Measurements from ENCODE around the gene GLB1L2.
A peak's percentile ranks its signal among the peaks of the same experiment; 100 is the strongest.
"Not testable (repeated sequence)": the region's sequence is repeated elsewhere in the genome, so short reads cannot be mapped to it uniquely, and the experiment has no call there.

Gene GLB1L2
- 1.2 to 2.4 (median 1.9) reads per million in 4 donors for total RNA-seq

- peak; percentile 66 to 83 (median 73) for DNase-seq
Measured at GRCh38 chr11:134331354-134332188, at the start of gene GLB1L2. Gene GLB1L2, plus strand, starts transcription at chr11:134331988. Its CDS starts 74 bp downstream, at chr11:134332062.

- no peak for DNase-seq
Measured at GRCh38 chr11:134282121-134283045, 49.4 kb upstream of the GLB1L2 start.

- no peak for DNase-seq
Measured at GRCh38 chr11:134283461-134284230, 48.1 kb upstream of the GLB1L2 start.

GRCh38 chr11:134284349-134284748, 47.4 kb upstream of the GLB1L2 start:
- not testable (repeated sequence) for DNase-seq

- DNase-seq: no peak
Measured at GRCh38 chr11:134287561-134287960, 44.2 kb upstream of the GLB1L2 start.

- no peak for DNase-seq
Measured at GRCh38 chr11:134288486-134288885, 43.3 kb upstream of the GLB1L2 start.

- DNase-seq: no peak
Measured at GRCh38 chr11:134289167-134289566, 42.6 kb upstream of the GLB1L2 start.

GRCh38 chr11:134289789-134290188, 42.0 kb upstream of the GLB1L2 start:
- no peak for DNase-seq

- DNase-seq: no peak
Measured at GRCh38 chr11:134290646-134291045, 41.1 kb upstream of the GLB1L2 start.

GRCh38 chr11:134291196-134291595, 40.6 kb upstream of the GLB1L2 start:
- DNase-seq: no peak

GRCh38 chr11:134292661-134293060, 39.1 kb upstream of the GLB1L2 start:
- no peak for DNase-seq

GRCh38 chr11:134293119-134294113, 38.4 kb upstream of the GLB1L2 start:
- no peak for DNase-seq

GRCh38 chr11:134294664-134295063, 37.1 kb upstream of the GLB1L2 start:
- DNase-seq: no peak

GRCh38 chr11:134312223-134312622, 19.6 kb upstream of the GLB1L2 start:
- no peak for DNase-seq

GRCh38 chr11:134312807-134313206, 19.0 kb upstream of the GLB1L2 start:
- no peak for DNase-seq

- DNase-seq: no peak
Measured at GRCh38 chr11:134313379-134313778, 18.4 kb upstream of the GLB1L2 start.

GRCh38 chr11:134313821-134314607, 17.8 kb upstream of the GLB1L2 start:
- no peak for DNase-seq

- no peak for DNase-seq
Measured at GRCh38 chr11:134317103-134317502, 14.7 kb upstream of the GLB1L2 start.

- DNase-seq: not testable (repeated sequence)
Measured at GRCh38 chr11:134321373-134321772, 10.4 kb upstream of the GLB1L2 start.

- DNase-seq: no peak
Measured at GRCh38 chr11:134322553-134322952, 9.2 kb upstream of the GLB1L2 start.

GRCh38 chr11:134328433-134328832, 3.4 kb upstream of the GLB1L2 start:
- DNase-seq: no peak
